SHP77 (cell line): Measurements from ENCODE around the gene P2RY12.

Experiments
- DNase-seq, 2 experiments: peaks; one replicate each; lab custom pipeline; 2025; lab: John Stamatoyannopoulos, UW

P2RY12 gene

GRCh38 chr3:151307131-151307530, 77.4 kb downstream of the P2RY12 start:
- no peak for DNase-seq

- no peak for DNase-seq
Observed at GRCh38 chr3:151306168-151306810, 78.3 kb downstream of the P2RY12 start.

- no peak for DNase-seq
Observed at GRCh38 chr3:151305775-151306151, 78.8 kb downstream of the P2RY12 start.

- no peak for DNase-seq
Observed at GRCh38 chr3:151305060-151305774, 79.3 kb downstream of the P2RY12 start.

GRCh38 chr3:151303751-151304150, 80.8 kb downstream of the P2RY12 start:
- DNase-seq: no peak

- DNase-seq: no peak
Observed at GRCh38 chr3:151301787-151302186, 82.8 kb downstream of the P2RY12 start.

- no peak for DNase-seq
Observed at GRCh38 chr3:151300539-151300938, 84.0 kb downstream of the P2RY12 start.

- no peak for DNase-seq
Observed at GRCh38 chr3:151299006-151299405, 85.5 kb downstream of the P2RY12 start.

GRCh38 chr3:151297429-151297828, 87.1 kb downstream of the P2RY12 start:
- no peak for DNase-seq

GRCh38 chr3:151296226-151296625, 88.3 kb downstream of the P2RY12 start:
- DNase-seq: no peak

GRCh38 chr3:151293127-151293526, 91.4 kb downstream of the P2RY12 start:
- DNase-seq: no peak

GRCh38 chr3:151290673-151291072, 93.9 kb downstream of the P2RY12 start:
- no peak for DNase-seq

- no peak for DNase-seq
Observed at GRCh38 chr3:151289445-151289844, 95.1 kb downstream of the P2RY12 start.
